Pancreas (tissue), 10 donors: ENCODE results near the gene SLFNL1. TPM values are rescaled to one million over a fixed set of nuclear protein-coding genes. Genes with fewer than 3 reads are reported as not detected.

Experiments used
- ATAC-seq, 4 donors: fragments of 200-7000 bp; cut with Tn5 transposase; one replicate each; pipeline versions ENCODE4 v1.8.0 to v1.9.1; 2020; ENCODE audit warnings: mild to moderate bottlenecking in 4 of 4, moderate library complexity in 4 of 4
- DNase-seq, 6 donors: peaks; one replicate each; pipeline ENCODE4 v3.0.0-alpha.2; 2020
- FAIRE-seq: peaks from 2 replicates; lab custom pipeline; 2012; peaks lifted over from hg19 to GRCh38; lab: Jason Lieb, UNC
- H3K27ac ChIP-seq, 4 donors: fragments of 200-600 bp; sonication (generic); 1 replicate in 3 of 4; 2 replicates in 1 of 4; pipeline versions ENCODE4 v1.5.0 to v1.8.0; 2020
- H3K27me3 ChIP-seq, 4 donors: fragments of 200-600 bp; one replicate each; pipeline ENCODE4 v1.8.0; 2021
- H3K36me3 ChIP-seq, 3 donors: fragments of 200-600 bp; sonication (generic) in 1 of 3; one replicate each; pipeline versions ENCODE4 v1.5.0 to v1.8.0; 2020 to 2021
- H3K4me1 ChIP-seq, 3 donors: fragments of 200-600 bp; one replicate each; pipeline ENCODE4 v1.8.0; 2021
- H3K4me3 ChIP-seq, 4 donors: fragments of 200-600 bp; sonication (generic) in 2 of 4; one replicate each; pipeline versions ENCODE4 v1.5.0 to v1.8.0; 2020 to 2021
- H3K9me3 ChIP-seq, 4 donors: fragments of 200-600 bp; one replicate each; pipeline ENCODE4 v1.8.0; 2021
- WGBS, 2 donors: extraction: QIAGEN DNeasy Blood & Tissue Kit; methylation state at CpG; one replicate each; pipeline ENCODE4 v1.1.7; 2013; 5-methylcytosine and 5-hydroxymethylcytosine counted together
- intact Hi-C, 3 donors: fragments of 100-400 bp; cut with DNase I; formaldehyde crosslinking; loops; one replicate each; pipeline versions ENCODE4 v1.11.1 to v1.14.2; 2022
- polyA plus RNA-seq, 2 donors: library from polyadenylated mRNA; stranded (reverse); fragments of 200-250 nt; gene quantifications; one replicate each; pipeline ENCODE4 v1.2.3, GENCODE V29; 2013
- total RNA-seq, 6 donors: library from RNA; stranded (reverse); fragmentation: NEBNext Ultra II Directional in 4 of 6; extraction: Animal tissue kit (Norgen Biotek cat#: 25700) in 4 of 6; gene quantifications; one replicate each; pipeline versions ENCODE4 v1.2.1 to v1.2.4, GENCODE V29; 2021 to 2023
- TF ChIP-seq, protein P1 (sequence below), 4 donors: fragments of 200-600 bp; sonication (generic) in 3 of 4; IDR thresholded peaks; one replicate each; pipeline versions ENCODE4 v1.5.0 to v1.8.0; 2021; ENCODE audit warnings: antibody characterized with exemption in 4 of 4
- donor health status: healthy with polysubstance abuse.
- donor health status: DM: no; HTN: no; CAD: no; lungs with moderate emphysema.
- donor health status: DM: no; HTN: no; CAD: no.
- donor health status: control.
- donor health status: control.
- donor health status: Bipolar disorder and iron deficiency.
- donor health status: DM: yes; HTN: yes; CAD: no.
- donor health status: DM: no; HTN: no; CAD: no.
- donor health status: DM: no; HTN: no; CAD: no.
- donor health status: DM: yes; HTN: yes; CAD: no.

Gene SLFNL1
- total and polyA plus RNA-seq, 8 donors = 0.18 to 1.4 (median 0.46) TPM

DNA sequence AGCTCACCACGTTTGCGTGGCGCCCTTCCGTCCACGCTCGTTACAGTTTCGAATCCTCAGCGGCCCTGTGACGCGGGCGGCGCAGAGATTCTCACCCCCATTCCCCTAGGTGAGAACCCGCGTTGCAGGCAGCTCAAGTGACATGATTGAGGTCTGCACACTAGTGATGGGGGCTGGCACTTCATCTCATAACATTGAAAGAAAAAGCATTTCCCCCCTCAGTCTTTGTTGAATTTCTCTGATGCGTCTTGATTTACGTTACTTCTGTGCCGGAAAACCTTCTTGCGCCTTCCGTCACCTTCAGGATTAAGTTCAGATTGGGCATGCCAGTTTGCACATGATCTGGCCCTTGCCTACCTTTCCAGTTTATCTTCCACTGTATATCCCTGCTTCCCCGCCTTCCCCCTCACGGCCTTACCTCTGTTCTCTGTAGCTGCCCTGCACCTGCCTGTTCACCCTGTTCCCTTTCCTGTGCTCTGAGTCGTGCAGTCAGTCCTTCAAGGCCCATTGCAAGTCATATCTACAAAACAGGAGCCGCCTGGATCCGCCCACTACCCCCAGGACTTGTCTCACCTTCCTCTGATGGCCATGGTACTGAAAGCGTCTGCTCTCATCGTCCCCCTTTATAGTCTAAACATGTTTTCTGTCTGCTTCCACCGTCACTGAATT lies 40.9 kb downstream of the SLFNL1 start:
- FAIRE-seq = no peak
- peak in 4 of 6 donors; percentile 20 to 35 (median 26) for DNase-seq
- WGBS, 2 donors = 29 to 35% methylated on average over 27 of the region's 27 CpGs
- Histone ChIP-seq H3K27me3 (no peaks in the 10 kb centered on the region), H3K9me3 (no peaks in the 10 kb centered on the region), H3K4me3 (peak overlapping the region; percentile 62 to 95 (median 64)), H3K4me1 (peaks cover 4 to 17% (median 16%) of the 10 kb centered on the region in 3 donors), H3K27ac (peak overlapping the region in 2 of 4 donors; percentile 85), H3K36me3 (no peaks in the 10 kb centered on the region)
- intact Hi-C loops = no loop called here
- TF ChIP-seq, protein P1, sequence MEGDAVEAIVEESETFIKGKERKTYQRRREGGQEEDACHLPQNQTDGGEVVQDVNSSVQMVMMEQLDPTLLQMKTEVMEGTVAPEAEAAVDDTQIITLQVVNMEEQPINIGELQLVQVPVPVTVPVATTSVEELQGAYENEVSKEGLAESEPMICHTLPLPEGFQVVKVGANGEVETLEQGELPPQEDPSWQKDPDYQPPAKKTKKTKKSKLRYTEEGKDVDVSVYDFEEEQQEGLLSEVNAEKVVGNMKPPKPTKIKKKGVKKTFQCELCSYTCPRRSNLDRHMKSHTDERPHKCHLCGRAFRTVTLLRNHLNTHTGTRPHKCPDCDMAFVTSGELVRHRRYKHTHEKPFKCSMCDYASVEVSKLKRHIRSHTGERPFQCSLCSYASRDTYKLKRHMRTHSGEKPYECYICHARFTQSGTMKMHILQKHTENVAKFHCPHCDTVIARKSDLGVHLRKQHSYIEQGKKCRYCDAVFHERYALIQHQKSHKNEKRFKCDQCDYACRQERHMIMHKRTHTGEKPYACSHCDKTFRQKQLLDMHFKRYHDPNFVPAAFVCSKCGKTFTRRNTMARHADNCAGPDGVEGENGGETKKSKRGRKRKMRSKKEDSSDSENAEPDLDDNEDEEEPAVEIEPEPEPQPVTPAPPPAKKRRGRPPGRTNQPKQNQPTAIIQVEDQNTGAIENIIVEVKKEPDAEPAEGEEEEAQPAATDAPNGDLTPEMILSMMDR (IDR thresholded peaks at IDR 0.05) = no peak
- no peak for ATAC-seq

- 0 to 1% methylated on average over 36 to 50 of the region's 50 CpGs for WGBS, 2 donors
- Histone ChIP-seq H3K27me3 (no peaks in the 10 kb centered on the region), H3K36me3 (no peaks in the 10 kb centered on the region), H3K9me3 (no peaks in the 10 kb centered on the region), H3K27ac (peak overlapping the region in 2 of 4 donors; percentile 85), H3K4me3 (peak overlapping the region; percentile 62 to 95 (median 64)), H3K4me1 (peaks cover 0 to 17% (median 13%) of the 10 kb centered on the region in 3 donors)
- DNase-seq = no peak
- intact Hi-C loops = no loop called here
- TF ChIP-seq, protein P1 (IDR thresholded peaks at IDR 0.05) = no peak
- ATAC-seq = peak in 2 of 4 donors; percentile 2 to 28
- FAIRE-seq = no peak
Measured at GRCh38 chr1:40980068-40980452, 41.5 kb downstream of the SLFNL1 start.

GRCh38 chr1:40979241-40980067 lies 42.1 kb downstream of the SLFNL1 start, which contains the start of gene CTPS1:
CTPS1 (plus strand) TSS chr1:40979696; CDS start chr1:40983291, 3,595 bp downstream.
- no peaks in the 10 kb centered on the region for H3K27me3 ChIP-seq
- TF ChIP-seq, protein P1 (IDR thresholded peaks at IDR 0.05) = no peak
- peak; percentile 93 to 96 (median 94) for ATAC-seq
- 1% methylated on average over 60 to 96 of the region's 96 CpGs for WGBS, 2 donors
- peak within 1 kb of the TSS; percentile 62 to 95 (median 64) for H3K4me3 ChIP-seq
- no peaks in the 10 kb centered on the region for H3K9me3 ChIP-seq
- DNase-seq = peak; percentile 93 to 99 (median 98)
- FAIRE-seq = no peak
- H3K36me3 ChIP-seq = no peaks in the 10 kb centered on the region
- intact Hi-C loops = no loop called here
- peaks cover 0 to 17% (median 13%) of the 10 kb centered on the region in 3 donors for H3K4me1 ChIP-seq
- H3K27ac ChIP-seq = peak within 1 kb of the TSS; percentile 83 to 85 (median 85)

DNA sequence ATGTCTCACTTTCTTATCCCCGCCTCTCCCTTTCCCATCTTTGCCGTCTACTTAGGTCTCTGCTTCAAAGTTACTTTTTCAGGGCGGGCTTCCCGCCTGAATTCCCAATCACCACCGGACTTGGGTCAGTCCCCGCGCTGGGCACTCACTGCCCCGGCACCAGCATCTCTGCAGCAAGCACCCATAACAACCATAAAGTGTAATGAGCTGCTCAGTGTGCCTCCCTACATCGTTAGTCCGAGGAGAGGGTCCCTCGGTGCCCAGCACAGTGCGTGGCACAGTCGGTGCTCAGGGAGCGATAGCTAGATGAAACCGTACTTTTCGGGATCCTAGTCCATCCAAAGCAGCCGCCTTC lies 42.7 kb downstream of the SLFNL1 start:
- Histone ChIP-seq H3K4me1 (peaks cover 0 to 17% (median 13%) of the 10 kb centered on the region in 3 donors), H3K36me3 (no peaks in the 10 kb centered on the region), H3K4me3 (peak overlapping the region; percentile 62 to 95 (median 64)), H3K9me3 (no peaks in the 10 kb centered on the region), H3K27ac (peak overlapping the region; percentile 83 to 85 (median 85)), H3K27me3 (no peaks in the 10 kb centered on the region)
- no peak for ATAC-seq
- TF ChIP-seq, protein P1 (IDR thresholded peaks at IDR 0.05) = no peak
- intact Hi-C loops = no loop called here
- 41 to 45% methylated on average over 17 of the region's 17 CpGs for WGBS, 2 donors
- no peak for FAIRE-seq
- no peak for DNase-seq
